Stimulated activated naive CD4-positive, alpha-beta T cell (primary cell): ENCODE results near the gene RGS7BP.

Experiments
- DNase-seq, 6 experiments: peaks; one replicate each; lab custom pipeline; 2025; lab: John Stamatoyannopoulos, UW

The RGS7BP gene

DNA sequence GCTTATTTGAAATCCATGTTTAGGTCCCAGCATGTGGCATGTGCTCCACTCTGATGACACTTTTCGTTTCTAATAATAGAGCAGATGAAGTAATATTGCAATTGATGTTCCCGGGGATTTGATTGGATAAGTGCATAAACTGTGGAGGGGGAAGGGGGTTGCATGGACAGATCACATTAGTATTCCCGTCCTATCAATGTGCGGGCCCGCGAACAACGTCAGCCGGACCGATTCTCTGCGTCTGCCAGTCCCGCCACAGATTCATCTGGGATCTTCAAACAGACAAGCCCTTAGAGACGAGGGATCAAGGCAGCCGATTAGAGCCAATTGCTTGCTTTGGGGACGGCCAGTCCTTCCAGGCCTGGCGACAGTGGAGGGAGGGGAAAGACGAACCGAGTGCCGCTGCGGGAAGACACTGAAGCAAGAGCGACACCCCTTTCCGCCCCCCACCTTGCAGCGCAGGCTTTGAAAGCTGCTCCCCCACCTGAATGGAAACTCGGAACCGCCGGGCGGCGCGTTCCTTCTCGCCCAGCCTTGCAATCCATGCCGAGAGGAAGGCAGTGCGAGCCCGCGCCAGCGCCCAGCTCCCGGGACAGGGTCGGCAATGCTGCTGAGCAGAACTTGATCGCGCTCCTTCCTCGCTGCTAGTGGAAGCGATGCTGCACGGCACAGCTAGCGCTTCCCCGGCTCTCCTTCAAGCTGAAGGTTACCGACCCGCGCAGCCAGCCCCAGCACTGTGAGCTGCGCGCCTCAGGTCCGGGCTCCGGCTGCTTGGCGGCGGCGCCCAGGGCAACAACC lies at the start of gene RGS7BP:
Gene RGS7BP (plus strand): TSS at position 247 of the 798 bp plus-strand sequence. CDS start 610 bp downstream, outside the sequence.
- no peak for DNase-seq

DNA sequence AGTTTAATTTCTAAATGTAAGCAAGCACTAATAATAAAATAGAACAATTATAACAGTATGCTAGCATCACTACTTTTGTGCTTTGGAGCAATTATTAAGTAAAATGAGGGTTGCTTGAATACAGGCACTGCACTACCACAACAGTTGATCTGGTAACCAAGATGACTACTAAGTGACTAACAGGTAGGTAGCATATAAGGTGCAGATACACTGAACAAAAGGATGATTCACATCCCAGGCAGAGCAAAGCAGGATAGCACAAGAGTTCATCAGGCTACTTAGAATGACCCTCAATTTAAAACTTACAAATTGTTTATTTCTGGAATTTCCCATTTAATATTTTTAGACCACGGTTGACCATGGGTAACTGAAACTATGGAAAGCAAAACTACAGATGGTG lies 48.0 kb upstream of the RGS7BP start:
- no peak for DNase-seq

DNA sequence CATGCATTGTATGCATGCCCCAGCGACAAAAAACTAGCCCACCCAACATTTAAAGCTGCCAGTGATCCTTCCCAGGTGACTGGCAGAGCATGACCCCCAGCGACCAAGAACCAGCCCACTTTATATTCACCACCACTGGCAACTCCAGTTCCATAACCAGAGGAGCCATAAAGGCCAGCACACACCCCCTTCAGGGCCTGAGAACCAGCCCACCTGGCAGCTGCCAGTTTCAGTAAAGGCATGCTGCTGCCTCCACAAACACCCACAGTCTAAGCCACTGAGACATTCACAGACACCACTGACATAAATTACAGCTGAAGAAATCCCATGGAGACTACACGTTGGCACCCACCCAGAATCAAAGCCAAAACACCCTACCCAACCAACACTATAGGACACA lies 46.9 kb upstream of the RGS7BP start:
- no peak for DNase-seq

DNA sequence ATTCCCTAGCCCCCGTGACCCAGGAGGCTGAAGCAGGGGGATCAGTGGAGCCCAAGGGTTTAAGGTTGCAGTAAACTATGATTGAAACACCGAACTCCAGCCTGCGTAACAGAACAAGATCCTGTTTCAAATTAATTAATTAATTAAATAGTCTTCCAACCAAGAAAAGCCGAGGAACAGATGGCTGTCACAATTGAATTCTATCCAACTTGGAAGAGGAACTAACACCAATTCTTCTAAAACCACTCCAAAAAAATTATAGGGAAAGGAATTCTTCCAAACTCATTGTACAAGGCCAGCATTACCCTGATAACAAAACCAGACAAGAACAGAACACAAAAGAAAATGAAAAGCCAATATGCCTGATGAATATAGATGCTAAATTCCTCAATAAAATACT lies 43.4 kb upstream of the RGS7BP start:
- DNase-seq, result no peak

DNA sequence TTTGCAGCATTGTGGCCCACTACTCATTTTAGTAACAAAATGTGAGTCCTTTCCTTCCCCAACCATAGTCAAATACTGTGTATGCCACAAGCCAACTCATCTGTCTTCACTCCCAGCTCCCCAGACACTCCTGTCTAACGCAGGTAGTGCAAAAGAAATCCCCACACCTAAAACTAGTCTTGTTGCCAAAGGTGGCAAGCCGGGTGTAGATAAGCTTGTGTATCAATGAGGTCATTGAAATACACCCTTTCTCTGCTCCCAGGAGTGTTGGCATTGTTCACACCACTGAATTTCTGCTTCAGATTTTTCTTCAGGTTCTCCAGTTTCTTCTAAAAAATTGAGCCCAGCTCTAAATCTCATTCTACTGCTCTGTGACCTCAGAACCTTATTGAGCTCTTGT lies 19.7 kb upstream of the RGS7BP start:
- no peak for DNase-seq

DNA sequence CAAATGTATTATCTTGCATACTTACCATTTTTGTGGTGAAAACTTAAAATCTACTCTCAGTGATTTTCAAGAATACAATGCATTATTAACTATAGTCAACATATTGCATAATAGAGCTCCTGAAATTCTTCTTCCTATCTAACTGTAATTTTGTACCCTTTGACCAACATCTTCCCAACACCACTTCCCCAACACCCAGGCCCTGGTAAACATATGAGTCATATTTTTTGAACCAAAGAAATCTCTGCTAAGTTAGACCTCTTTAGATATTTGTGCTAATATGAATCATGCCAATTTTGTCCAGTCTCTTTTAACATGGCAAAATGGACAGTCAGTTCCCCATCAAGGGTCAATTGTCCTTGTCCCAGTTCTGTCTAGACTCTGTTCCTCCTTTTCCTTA lies 18.5 kb upstream of the RGS7BP start:
- DNase-seq, result no peak

DNA sequence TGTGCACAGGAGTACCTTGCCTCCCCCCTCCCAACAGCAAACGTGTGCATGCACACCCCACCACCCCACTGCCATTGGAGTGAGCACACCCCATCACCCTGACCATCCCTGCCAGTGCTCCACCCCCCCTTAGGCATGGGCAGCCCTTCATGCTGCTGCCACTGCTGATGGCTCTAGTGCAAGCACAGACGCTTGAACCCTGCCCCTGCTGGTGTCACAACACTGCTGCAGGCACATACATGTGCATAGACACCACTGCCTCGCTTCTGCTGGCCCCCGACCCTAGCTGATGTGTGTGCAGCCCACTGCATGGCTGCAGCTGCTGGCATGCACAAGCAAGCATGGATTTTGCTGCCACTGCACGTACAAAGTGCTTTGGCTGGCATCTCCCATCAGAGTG lies 16.0 kb upstream of the RGS7BP start:
- DNase-seq, result no peak

DNA sequence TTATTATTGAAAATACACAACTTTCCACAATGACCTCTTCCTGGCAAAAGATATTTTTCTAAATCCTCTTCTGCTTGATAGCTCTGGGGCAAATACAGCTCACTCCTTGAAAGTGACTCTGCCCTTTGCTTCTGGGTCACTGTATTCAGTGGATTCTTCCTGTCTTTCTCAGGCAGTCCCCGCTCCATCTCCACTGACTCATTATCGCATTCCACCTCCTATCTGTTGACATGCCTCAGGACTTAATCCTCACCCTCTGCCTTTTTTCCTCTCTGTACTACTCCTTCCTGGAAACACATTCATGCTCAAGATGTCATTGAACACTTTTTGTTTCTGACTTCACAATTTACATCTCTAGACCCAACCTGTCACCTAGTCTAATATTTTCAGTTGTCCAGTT lies 8.4 kb upstream of the RGS7BP start:
- DNase-seq, result no peak

DNA sequence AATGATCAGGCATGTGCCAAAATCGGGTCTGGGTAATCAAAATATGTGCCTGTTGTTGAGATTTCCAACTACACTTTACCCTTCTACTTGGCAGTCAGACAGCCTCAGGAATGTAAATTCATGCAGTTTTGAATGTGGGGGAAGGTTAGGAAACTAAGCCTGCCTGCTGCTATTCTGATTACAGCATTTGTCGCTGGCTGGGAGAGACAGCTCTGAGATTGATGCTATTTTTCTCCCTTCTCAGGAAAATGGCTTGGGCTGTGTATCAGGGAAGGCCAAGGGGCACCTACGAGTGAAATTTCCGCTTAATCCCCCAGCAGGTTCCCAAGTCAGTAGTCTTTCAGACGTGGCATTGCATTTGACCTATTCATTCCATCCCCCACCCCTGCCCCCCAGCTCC lies 3.6 kb upstream of the RGS7BP start:
- DNase-seq, result no peak

DNA sequence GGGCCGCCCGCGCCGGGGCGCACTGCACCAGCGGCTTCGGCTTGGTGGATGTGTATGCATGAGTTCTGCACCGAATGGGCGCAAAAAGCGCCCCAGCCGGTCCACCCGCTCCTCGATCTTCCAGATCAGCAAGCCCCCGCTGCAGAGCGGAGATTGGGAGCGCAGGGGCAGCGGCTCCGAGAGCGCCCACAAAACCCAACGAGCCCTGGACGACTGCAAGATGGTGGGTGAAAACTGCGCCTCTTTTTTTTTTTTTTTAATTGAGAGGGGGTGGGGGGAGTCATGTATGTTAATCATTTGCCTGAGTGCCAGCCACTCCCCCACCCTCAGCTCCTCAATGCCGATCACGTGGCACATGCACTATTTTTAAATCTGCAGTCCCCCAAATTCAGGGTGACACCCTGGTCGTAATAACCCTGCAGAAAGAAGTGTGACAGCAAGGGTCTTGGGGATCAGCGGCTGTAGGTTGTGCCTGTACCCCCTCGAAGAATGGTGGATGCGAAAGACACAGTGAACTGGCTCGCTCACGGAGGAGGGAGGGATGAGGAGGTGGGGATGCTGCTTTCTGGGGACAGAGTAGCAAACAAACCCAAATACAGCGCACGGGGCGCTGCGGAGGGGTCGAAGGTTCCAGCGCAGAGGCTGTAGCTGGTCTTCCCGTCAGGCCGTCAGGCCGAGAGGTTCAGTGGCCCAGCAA lies 900 bp downstream of the RGS7BP start:
- no peak for DNase-seq

DNA sequence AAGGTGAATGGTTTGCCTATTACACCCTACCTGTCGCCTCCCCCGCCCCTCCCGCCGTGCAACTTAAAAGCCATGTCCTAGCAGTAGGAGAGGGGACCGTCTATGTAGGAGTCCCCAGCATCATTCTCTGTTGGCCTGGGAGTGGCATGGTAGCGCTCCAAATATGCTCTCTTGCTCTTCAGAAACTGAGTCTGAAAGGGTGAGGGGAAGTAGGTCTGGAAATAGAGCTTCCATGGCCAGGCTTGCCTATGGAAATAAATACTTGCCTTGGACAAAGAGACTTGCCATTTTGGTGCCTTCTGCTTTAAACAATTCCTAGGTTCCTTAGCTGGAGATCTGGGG lies 1.4 kb downstream of the RGS7BP start:
- DNase-seq, result no peak

DNA sequence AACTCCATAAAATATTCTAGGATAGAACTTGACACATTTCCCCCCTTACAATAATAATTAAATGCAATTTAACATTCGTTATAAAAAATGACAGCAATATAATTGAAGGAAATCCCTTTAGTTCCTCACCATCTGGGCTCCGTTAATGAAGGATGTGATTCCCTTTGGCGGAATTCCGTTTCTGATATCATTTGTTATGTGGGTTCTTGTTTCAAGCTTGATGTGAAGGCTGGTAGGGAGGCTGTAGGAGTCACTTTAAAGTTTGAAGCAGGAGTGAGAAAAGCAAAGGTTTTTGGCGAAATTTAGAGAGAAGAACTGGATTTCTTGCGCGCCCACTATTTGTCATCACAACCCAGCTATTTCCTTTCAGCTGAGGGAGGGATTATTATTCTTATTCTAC lies 4.0 kb downstream of the RGS7BP start:
- DNase-seq, result no peak

DNA sequence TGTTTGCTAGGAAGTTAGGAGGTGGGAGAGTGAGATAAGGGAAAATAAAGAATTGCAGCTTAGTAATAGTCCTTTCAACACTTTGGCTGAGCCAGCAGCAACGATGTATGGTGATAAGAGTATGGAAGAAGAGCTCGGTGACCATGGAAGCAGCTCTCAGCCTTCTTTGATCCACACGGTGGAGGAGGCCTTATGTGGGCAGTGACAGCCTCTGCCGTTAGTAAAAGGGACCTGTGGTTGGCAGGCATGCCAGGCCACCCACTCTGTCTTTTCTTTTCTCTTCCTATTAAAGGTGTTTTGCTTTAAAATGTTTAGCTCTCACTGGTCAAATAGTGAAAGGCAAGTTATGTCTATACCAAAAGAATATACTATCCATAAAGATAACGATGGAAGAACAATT lies 7.7 kb downstream of the RGS7BP start:
- no peak for DNase-seq

DNA sequence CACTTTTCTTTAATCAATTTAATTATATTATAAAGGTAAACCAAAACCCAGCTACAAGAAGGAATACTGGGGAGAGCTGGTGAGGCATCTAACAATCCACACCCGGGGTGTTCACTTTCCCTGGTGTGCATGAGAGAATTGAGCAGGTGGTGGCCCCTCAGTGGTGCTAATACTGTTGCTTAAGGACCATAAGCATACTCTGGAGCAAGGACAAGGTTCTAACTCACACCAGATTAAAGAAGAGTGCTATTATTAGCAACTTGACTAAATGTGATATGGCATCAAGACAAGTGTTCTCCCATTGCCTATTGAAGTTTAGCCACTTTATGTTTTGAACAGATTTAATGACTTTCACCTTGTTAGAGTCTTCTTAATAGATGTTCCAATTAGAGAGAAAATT lies 8.8 kb downstream of the RGS7BP start:
- no peak for DNase-seq

DNA sequence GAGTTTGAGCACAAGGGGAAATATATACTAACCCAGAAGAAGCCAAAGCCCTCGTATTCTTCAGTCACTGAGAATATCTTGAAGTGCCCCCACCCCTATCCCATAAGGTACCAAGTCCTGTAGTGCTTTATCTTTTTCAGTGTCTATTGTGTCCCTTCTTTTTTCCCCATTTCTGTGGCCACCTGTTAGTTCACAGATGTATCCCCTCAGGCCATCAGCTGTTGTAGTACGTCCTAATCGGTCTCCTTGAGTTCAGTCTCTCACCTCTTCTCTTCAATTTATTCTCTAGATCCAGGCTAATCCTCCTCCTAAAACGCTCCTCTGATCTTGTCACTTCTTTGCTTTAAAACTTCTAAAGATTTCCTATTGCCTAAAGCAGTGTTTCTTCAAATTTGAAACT lies 10.4 kb downstream of the RGS7BP start:
- no peak for DNase-seq

DNA sequence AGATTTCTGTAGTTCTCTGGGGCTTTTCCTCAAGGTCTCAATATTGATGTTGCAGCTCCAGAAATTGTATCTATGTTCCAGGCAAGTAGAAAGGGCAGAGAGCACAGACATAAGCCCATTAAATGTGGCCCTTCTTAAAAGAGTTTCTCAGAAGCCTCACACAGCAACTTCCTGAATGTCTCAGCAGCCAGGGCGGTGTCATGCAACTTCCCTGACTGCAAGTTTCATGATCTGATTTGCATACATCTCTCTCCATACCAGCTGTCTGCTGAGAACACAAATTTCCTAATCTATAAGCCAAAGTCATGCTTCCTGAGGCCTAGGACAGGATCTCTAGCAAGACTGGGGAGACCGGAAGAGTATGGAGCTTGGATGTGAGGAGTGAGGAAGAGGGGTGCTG lies 13.0 kb downstream of the RGS7BP start:
- DNase-seq, result no peak

DNA sequence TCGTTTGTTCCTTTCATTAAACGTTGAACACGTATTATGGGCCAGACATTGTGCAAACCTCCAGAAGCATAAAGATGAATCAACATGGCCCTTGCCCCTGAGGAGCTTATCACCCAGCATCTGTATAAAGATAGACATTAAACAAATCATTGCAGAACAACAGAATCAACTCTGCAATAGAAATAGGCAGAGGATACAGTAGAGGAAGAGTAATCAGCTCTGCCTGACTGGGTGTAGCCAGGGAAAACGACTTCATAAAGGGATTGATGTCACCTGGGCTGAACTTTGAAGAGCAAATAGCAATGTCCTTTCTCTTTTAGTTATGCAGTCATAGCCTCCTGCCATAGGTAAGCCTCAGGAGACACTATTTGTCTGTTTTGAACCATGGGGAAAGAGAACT lies 13.4 kb downstream of the RGS7BP start:
- no peak for DNase-seq

DNA sequence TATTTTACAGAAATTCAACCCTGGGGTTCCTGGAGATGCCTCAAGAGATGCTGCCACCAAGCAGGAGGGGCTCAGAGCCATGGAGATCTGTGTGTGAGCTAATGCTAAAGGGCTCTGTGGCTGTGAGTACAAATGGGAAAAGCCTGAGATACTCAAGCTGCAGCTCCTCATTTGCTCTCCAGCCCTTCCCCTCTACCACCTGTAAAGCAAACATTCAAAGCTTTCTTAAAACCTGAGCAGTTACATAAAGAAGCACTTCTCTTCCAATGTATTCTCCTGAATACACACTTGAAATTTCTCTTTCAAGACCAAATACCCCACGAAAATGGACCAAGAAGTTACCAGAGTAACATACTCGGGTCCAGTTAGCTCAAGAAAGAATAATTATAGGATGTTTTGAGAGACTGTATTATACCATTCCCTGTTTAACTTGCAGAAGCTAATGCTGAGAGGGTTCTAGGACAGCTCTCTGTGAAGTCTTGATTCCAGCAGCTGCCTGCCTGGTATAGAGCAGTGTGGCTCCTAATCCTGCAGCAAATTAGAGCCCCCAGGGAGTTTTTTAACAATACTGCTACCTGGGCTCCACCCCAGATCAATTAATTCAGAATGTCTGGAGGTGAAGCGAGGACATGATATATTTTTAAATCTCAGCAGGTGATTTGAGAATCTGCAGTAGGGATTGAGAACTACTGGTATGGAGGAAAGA lies 21.1 kb downstream of the RGS7BP start:
- DNase-seq, result no peak

DNA sequence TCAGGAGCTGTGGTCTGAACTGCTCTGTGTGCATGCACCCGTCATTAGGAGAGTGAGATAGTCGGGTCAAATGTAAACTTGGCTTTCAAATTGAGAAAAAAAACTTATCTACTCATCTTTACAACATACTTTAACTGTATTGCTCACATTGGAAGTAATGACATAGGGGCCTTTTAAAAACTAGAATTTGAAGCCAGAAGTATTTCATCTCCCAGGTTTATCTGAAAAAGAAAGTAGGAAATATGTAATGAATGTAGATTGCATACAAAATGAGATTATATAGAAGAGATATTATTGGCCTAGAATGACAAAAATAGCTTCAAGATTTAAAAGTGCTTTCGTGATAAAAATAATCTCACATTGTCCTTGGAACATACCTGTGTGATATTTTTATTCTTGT lies 24.3 kb downstream of the RGS7BP start:
- DNase-seq, result no peak

DNA sequence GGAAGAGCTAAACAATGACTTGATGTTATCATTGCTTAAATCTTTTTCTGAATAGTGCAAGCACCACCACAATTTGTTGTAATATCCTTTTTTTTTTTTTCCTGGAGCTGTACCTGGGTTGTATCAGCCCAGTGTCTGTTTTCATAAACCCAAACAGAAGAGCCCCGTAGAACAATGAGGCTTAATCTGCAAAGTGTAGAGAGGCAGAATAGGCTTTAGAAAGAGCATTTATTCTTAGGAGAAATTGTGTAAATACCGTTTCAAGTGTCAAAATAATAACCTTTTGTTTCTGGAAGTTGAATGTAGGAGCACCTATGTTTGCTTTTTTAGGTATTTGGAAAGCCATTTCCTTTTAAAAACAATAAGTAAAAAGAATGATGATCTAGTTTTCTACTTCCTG lies 26.4 kb downstream of the RGS7BP start:
- DNase-seq, result no peak

DNA sequence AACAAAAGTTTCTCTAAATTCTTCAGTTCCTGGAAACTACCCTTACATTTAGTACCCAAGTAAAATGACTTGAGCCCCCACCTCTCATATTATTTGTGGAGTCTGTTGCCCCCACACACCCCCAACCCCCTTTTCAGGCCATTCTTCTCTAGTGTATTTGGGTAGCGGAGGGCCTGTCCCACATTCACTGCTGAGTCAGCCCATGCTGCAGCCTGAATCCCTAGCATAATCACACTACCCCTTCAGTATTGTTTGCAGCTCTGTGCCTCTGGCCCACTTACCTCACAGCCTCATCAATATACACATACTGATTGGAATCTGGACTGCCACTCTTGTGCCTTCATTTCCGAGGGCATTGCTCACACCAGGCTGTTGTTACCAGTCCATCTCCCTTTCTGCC lies 26.8 kb downstream of the RGS7BP start:
- no peak for DNase-seq

DNA sequence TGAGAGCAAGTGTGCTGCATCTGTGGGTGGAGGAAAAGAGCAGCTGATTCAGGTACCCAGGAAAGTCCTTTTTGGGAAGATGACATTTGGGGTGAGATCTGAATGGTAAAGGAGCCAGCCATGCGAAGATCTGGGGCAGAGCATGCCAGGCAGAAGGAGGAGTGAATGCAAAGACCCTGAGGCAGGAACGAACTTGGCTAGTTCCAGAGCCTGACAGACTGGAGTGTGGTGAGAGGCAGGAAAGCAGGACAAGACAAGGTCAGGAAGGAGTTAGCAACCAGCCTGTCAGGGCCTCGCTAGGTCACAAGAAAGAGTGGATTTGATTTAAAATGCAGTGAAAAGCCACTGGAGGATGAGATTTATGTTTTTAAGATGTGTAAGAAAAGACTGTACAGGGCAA lies 28.2 kb downstream of the RGS7BP start:
- DNase-seq, result no peak

DNA sequence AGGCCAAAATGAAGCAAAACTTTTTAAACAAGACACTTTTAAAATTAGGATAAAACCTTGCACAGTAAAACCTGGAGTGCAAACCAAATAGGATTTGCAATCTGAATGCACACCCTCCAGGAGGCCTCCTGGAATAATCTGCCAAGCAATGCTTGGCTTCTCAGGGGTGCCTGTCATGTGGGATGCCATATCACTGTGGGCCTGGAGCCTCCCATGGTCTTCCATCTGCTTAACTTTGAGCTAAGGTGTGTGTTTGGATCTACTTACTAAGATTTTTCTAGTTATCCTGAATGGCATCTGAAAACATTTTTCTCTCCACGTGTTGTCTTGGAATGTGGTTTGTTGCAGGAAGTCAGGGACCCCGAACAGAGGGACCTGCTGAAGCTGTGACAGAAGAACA lies 52.1 kb downstream of the RGS7BP start:
- DNase-seq, result no peak
